Neural progenitor cell (in vitro differentiated cells): ENCODE results near the gene ADGRV1. TPM values are rescaled to one million over a fixed set of nuclear protein-coding genes. Genes with fewer than 3 reads are reported as not detected.

Experiments used
- DNase-seq: peaks from one replicate; pipeline ENCODE4 v3.0.0-alpha.2; 2016; ENCODE audit warnings: low spot score
- H2AFZ ChIP-seq: fragments of 200-600 bp; sonication (generic); replicated peaks from 2 replicates; pipeline ENCODE4 v1.6.1; 2016; ENCODE audit warnings: antibody characterized with exemption
- H3F3A ChIP-seq: fragments of 200-600 bp; sonication (generic); 2 replicates; pipeline ENCODE4 v1.6.1; 2016; ENCODE audit warnings: antibody characterized with exemption, low read depth
- H3K27ac ChIP-seq: fragments of 200-600 bp; sonication (generic); 2 replicates; pipeline ENCODE4 v1.5.1; 2016; ENCODE audit warnings: mild to moderate bottlenecking
- H3K27me3 ChIP-seq: fragments of 200-600 bp; sonication (generic); 2 replicates; pipeline ENCODE4 v1.6.1; 2016; ENCODE audit warnings: mild to moderate bottlenecking, moderate library complexity
- H3K36me3 ChIP-seq: fragments of 200-600 bp; sonication (generic); 2 replicates; pipeline ENCODE4 v1.5.1; 2016
- H3K4me1 ChIP-seq: fragments of 200-600 bp; sonication (generic); 2 replicates; pipeline ENCODE4 v1.6.1; 2016; ENCODE audit warnings: mixed run types
- H3K4me2 ChIP-seq: fragments of 200-600 bp; sonication (generic); 2 replicates; pipeline ENCODE4 v1.6.1; 2016
- H3K4me3 ChIP-seq: fragments of 200-600 bp; sonication (generic); 2 replicates; pipeline ENCODE4 v1.5.1; 2016
- H3K79me2 ChIP-seq: fragments of 200-600 bp; sonication (generic); 2 replicates; pipeline ENCODE4 v1.6.1; 2016; ENCODE audit warnings: low read depth
- H3K9ac ChIP-seq: fragments of 200-600 bp; sonication (generic); 2 replicates; pipeline ENCODE4 v1.6.1; 2016
- H3K9me3 ChIP-seq: fragments of 200-600 bp; sonication (generic); 2 replicates; pipeline ENCODE4 v1.5.1; 2016; ENCODE audit warnings: low read depth
- H4K20me1 ChIP-seq: fragments of 200-600 bp; sonication (generic); 2 replicates; pipeline ENCODE4 v1.6.1; 2016; ENCODE audit warnings: low read depth
- H3K27ac Mint-ChIP-seq: 3 replicates; pipeline ENCODE4 v1.8.0; 2021; ENCODE audit warnings: mixed read lengths
- H3K27me3 Mint-ChIP-seq: 2 replicates; pipeline ENCODE4 v1.8.0; 2022; ENCODE audit warnings: low read depth, mild to moderate bottlenecking, inconsistent platforms, moderate library complexity, mixed read lengths; ENCODE audit not compliant: insufficient read depth
- H3K36me3 Mint-ChIP-seq: 3 replicates; pipeline ENCODE4 v1.8.0; 2021; ENCODE audit warnings: mixed read lengths
- H3K4me1 Mint-ChIP-seq: 3 replicates; pipeline ENCODE4 v1.8.0; 2021; ENCODE audit warnings: mixed read lengths
- H3K4me3 Mint-ChIP-seq: 3 replicates; pipeline ENCODE4 v1.8.0; 2021; ENCODE audit warnings: mild to moderate bottlenecking, moderate library complexity, mixed read lengths
- H3K9me3 Mint-ChIP-seq: 3 replicates; pipeline ENCODE4 v1.8.0; 2020; ENCODE audit warnings: mixed read lengths
- EZH2 ChIP-seq: fragments of 200-600 bp; sonication (generic); IDR thresholded peaks from 2 replicates; pipeline ENCODE4 v1.6.1; 2017; ENCODE audit warnings: antibody characterized with exemption, mild to moderate bottlenecking, moderate library complexity
- EZH2phosphoT487 ChIP-seq: fragments of 200-600 bp; sonication (generic); IDR thresholded peaks from 2 replicates; pipeline ENCODE4 v1.6.1; 2017; ENCODE audit warnings: antibody characterized with exemption
- total RNA-seq: library from RNA; depleted of rRNA; stranded (reverse); fragments of >200 nt; gene quantifications from 2 replicates; pipeline ENCODE4 v1.2.3, GENCODE V29; 2015; ENCODE audit warnings: low replicate concordance
- TF ChIP-seq, protein P1 (sequence below): fragments of 200-600 bp; sonication (generic); IDR thresholded peaks from 2 replicates; pipeline ENCODE4 v1.5.1; 2017; ENCODE audit warnings: antibody characterized with exemption, mild to moderate bottlenecking

ADGRV1 gene
- total RNA-seq, 1 donor from 2014 or later: 151 TPM

- no peaks in the 10 kb centered on the region for H3K9me3 Mint-ChIP-seq
- Histone ChIP-seq H3K27ac (no peak overlapping the region), H3K4me2 (no peak overlapping the region), H4K20me1 (no peaks in the 10 kb centered on the region), H2AFZ (no peak overlapping the region), H3K4me3 (no peak overlapping the region), H3F3A (no peaks in the 10 kb centered on the region), H3K27me3 (no peaks in the 10 kb centered on the region), H3K36me3 (no peaks in the 10 kb centered on the region), H3K4me1 (no peaks in the 10 kb centered on the region), H3K79me2 (no peaks in the 10 kb centered on the region), H3K9me3 (no peaks in the 10 kb centered on the region), H3K9ac (no peak overlapping the region)
- TF ChIP-seq, protein P1, sequence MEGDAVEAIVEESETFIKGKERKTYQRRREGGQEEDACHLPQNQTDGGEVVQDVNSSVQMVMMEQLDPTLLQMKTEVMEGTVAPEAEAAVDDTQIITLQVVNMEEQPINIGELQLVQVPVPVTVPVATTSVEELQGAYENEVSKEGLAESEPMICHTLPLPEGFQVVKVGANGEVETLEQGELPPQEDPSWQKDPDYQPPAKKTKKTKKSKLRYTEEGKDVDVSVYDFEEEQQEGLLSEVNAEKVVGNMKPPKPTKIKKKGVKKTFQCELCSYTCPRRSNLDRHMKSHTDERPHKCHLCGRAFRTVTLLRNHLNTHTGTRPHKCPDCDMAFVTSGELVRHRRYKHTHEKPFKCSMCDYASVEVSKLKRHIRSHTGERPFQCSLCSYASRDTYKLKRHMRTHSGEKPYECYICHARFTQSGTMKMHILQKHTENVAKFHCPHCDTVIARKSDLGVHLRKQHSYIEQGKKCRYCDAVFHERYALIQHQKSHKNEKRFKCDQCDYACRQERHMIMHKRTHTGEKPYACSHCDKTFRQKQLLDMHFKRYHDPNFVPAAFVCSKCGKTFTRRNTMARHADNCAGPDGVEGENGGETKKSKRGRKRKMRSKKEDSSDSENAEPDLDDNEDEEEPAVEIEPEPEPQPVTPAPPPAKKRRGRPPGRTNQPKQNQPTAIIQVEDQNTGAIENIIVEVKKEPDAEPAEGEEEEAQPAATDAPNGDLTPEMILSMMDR: no peak
- TF ChIP-seq EZH2 (no peak), EZH2phosphoT487 (no peak)
- peaks cover 8% of the 10 kb centered on the region for H3K36me3 Mint-ChIP-seq
- DNase-seq: no peak
- H3K27ac Mint-ChIP-seq: no peak overlapping the region
- H3K4me1 Mint-ChIP-seq: peaks cover 3% of the 10 kb centered on the region
- no peaks in the 10 kb centered on the region for H3K27me3 Mint-ChIP-seq
- no peak overlapping the region for H3K4me3 Mint-ChIP-seq
Measured at GRCh38 chr5:90981177-90981576, 422.6 kb downstream of the ADGRV1 start.

DNA sequence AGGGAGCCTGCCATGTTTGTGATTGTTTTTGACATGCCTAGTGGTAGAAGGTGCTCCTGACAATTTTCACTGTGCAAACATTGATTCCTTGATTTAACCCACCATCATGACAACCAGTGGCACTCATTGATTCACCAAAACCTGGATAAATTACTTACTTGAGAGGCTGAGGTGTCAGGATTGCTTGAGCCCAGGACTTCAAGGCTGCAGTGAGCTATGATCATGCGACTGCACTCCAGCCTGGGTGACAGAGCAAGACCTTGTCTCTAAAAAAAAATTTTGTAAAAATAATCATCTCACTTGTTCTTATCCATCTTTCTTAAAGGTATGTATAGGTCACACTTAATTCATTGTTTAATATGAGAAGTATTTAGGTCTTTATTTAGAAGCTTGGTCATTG, 423.2 kb downstream of the ADGRV1 start:
- Histone ChIP-seq H3K9ac (no peak overlapping the region), H3K27me3 (no peaks in the 10 kb centered on the region), H2AFZ (no peak overlapping the region), H3K4me1 (no peaks in the 10 kb centered on the region), H3K27ac (no peak overlapping the region), H3F3A (no peaks in the 10 kb centered on the region), H3K79me2 (no peaks in the 10 kb centered on the region), H4K20me1 (no peaks in the 10 kb centered on the region), H3K9me3 (no peaks in the 10 kb centered on the region), H3K36me3 (no peaks in the 10 kb centered on the region), H3K4me3 (no peak overlapping the region), H3K4me2 (no peak overlapping the region)
- peaks cover 8% of the 10 kb centered on the region for H3K36me3 Mint-ChIP-seq
- H3K27ac Mint-ChIP-seq: no peak overlapping the region
- H3K9me3 Mint-ChIP-seq: no peaks in the 10 kb centered on the region
- peaks cover 3% of the 10 kb centered on the region for H3K4me1 Mint-ChIP-seq
- H3K4me3 Mint-ChIP-seq: no peak overlapping the region
- H3K27me3 Mint-ChIP-seq: no peaks in the 10 kb centered on the region
- TF ChIP-seq EZH2phosphoT487 (no peak), EZH2 (no peak)
- TF ChIP-seq, protein P1: no peak
- no peak for DNase-seq

- Histone ChIP-seq H3K4me3 (no peak overlapping the region), H3K4me1 (no peaks in the 10 kb centered on the region), H3K9ac (no peak overlapping the region), H3K9me3 (no peaks in the 10 kb centered on the region), H3K4me2 (no peak overlapping the region), H3F3A (no peaks in the 10 kb centered on the region), H3K36me3 (no peaks in the 10 kb centered on the region), H3K27me3 (no peaks in the 10 kb centered on the region), H3K79me2 (no peaks in the 10 kb centered on the region), H4K20me1 (no peaks in the 10 kb centered on the region), H2AFZ (no peak overlapping the region), H3K27ac (no peak overlapping the region)
- TF ChIP-seq, protein P1: no peak
- TF ChIP-seq EZH2phosphoT487 (no peak), EZH2 (no peak)
- Mint-ChIP-seq H3K27ac (no peak overlapping the region), H3K4me1 (peaks cover 3% of the 10 kb centered on the region), H3K9me3 (no peaks in the 10 kb centered on the region), H3K36me3 (peaks cover 8% of the 10 kb centered on the region), H3K4me3 (no peak overlapping the region), H3K27me3 (no peaks in the 10 kb centered on the region)
- DNase-seq: no peak
Measured at GRCh38 chr5:90982576-90982975, 424.0 kb downstream of the ADGRV1 start.

DNA sequence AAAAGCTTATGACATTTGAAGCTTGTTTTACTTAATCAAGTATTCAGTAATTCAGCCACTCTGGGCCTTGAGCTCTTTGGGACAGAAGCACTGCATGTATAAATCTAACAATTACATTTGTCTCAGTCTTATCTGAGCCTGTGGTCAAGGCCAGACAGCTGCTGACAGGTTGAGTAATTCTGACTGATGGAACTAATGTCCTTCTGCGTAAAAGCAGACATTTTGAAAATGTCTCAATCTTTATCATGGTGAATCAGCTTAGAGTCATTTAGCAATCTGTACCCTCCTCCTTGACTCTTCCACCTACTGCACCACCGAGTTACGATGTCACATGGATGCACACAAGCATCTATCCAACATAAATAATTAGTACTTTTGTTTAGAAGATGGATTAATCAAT, 424.6 kb downstream of the ADGRV1 start:
- H4K20me1 ChIP-seq: no peaks in the 10 kb centered on the region
- no peaks in the 10 kb centered on the region for H3K79me2 ChIP-seq
- H3K27me3 Mint-ChIP-seq: no peaks in the 10 kb centered on the region
- H3K27ac Mint-ChIP-seq: no peak overlapping the region
- H3K36me3 ChIP-seq: no peaks in the 10 kb centered on the region
- no peaks in the 10 kb centered on the region for H3F3A ChIP-seq
- no peak overlapping the region for H3K4me3 Mint-ChIP-seq
- H2AFZ ChIP-seq: no peak overlapping the region
- no peaks in the 10 kb centered on the region for H3K9me3 Mint-ChIP-seq
- no peaks in the 10 kb centered on the region for H3K9me3 ChIP-seq
- TF ChIP-seq, protein P1: no peak
- TF ChIP-seq EZH2: no peak
- no peak overlapping the region for H3K9ac ChIP-seq
- H3K27me3 ChIP-seq: no peaks in the 10 kb centered on the region
- no peak for DNase-seq
- H3K36me3 Mint-ChIP-seq: peaks cover 12% of the 10 kb centered on the region
- no peak overlapping the region for H3K4me3 ChIP-seq
- peaks cover 3% of the 10 kb centered on the region for H3K4me1 Mint-ChIP-seq
- H3K4me2 ChIP-seq: no peak overlapping the region
- no peak overlapping the region for H3K27ac ChIP-seq
- H3K4me1 ChIP-seq: no peaks in the 10 kb centered on the region
